ENCODE results near the gene CDK17.
A peak's percentile ranks its signal among the peaks of the same experiment; 100 is the strongest.

The CDK17 gene

GRCh38 chr12:96261557-96261956 is 138.7 kb downstream of the CDK17 start:
- DNase-seq (ENCODE audit: low spot score) = no peak

DNA sequence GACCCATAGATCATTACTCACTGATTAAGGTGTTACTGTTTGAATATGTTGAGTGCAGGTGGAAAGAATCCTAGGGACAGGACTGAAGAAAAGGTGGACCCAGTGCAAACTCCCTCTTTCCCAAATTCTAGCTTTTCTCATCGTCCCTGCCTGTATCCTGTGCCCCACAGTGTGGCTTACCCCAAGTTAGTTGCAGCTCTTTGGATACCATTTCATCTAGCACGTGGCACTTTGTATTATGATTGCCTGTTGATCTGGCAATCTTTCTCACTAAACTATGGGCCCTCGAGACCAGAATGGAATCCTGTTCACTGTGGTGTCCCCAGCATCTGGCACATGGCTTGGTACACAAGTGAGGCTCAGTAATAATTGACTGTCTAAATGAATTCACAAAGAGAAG is 139.6 kb downstream of the CDK17 start:
- no peak for DNase-seq (ENCODE audit: low spot score)

GRCh38 chr12:96260231-96260630 is 140.0 kb downstream of the CDK17 start:
- DNase-seq (ENCODE audit: low spot score) = no peak

DNA sequence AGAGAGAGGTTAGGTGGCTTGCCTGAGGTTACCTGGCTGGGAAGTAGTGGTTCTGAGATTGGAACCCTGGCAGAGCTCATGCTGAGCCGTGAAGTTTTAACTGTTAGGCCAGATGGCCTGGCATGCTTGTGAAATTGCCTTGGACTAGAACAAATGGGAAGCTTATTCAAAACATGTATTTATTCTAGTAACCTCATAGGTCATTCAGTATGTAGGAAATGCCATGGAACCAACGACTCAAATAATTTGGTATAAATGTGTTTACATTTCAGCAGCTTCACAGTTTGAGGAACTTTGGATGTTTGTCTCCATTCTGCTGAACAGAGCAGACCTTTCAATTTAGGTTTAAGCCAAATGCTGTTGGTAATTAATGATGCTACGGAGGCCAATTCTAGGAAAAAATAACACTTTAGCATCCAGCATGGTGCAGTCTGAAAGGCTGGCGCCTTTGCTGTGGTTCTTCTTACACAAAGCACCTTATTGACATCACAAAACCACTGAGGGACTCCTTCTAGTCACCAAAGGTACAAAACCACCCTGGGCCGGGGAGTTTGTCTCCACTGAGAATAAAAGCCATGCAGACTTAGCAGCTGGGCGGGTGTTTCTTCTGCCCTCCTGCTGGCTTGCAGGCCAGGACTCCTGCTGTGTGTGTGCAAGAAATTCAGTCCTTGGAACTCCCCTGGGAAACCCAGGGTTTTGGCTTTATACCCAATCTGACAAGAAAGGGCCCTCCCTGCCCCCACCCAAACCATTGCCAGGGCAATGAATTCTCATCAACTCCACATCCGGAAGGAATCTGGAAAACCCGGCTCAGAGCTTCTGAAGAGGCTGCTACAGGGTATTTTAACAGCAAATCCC is 141.9 kb downstream of the CDK17 start:
- DNase-seq (ENCODE audit: low spot score) = peak; percentile 63

DNA sequence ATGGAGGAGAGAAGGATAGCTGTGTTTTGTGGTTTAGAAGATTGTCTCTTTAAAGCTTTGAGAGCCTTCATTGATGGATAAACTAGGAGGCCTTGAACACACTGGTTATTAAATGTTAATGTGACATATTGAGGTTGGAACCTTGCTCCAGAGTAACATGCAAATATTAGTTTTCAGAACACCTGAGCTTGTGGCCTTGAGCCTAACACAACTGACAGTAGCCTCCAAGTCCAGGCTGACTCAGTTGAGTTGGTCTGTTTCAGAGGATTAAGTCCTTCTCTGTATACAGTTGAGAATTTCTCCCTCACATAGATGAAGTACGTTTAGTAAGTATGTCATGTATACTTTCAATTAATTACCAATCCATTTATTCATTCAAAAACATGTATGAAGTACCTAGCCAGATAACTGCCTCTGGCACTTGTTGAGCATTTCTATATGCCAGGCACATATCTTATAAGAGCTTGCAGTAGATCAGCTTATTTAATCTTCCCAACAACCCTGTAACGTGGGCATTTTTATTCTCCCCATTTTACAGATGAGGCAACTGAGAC is 142.6 kb downstream of the CDK17 start:
- DNase-seq (ENCODE audit: low spot score) = no peak

DNA sequence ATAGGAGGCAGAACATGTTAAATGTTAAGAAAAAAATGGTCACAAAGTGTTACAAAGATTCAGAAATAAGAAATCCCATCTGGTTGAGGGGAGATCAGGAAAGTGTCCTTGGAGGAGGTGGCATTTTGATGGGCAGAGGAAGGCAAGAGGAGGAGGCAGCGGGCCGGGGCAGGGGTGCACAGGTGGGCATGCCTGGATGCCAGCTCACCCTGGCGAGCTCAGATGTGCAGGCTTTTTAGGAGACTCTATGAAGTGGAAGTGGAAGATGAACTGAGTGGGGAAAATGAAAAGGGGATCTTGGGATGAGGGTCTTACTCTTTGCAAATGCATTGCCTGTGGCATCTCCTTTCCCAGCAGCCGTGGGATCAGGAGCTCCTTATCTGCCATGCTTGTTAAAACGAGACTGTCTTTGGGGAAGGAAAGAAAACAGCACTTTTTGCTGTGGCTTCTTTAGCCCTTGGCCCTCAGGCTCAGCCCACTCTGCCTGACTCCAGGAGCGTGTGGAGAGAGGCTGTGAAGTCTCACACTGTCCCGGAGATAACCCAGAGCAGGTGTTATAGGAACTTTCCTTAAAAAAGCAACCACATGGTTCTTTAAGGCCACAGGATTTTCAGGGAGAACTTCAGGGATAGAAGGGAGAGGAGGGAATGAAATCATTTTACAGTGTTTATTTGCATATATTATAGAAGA is 143.4 kb downstream of the CDK17 start:
- no peak for DNase-seq (ENCODE audit: low spot score)

GRCh38 chr12:96255077-96255476 is 145.2 kb downstream of the CDK17 start:
- peak; percentile 81 for DNase-seq (ENCODE audit: low spot score)

- DNase-seq (ENCODE audit: low spot score) = no peak
Measured at GRCh38 chr12:96250119-96250685, 150.0 kb downstream of the CDK17 start.

GRCh38 chr12:96249196-96250118 is 150.8 kb downstream of the CDK17 start:
- peak; percentile 34 for DNase-seq (ENCODE audit: low spot score)

DNA sequence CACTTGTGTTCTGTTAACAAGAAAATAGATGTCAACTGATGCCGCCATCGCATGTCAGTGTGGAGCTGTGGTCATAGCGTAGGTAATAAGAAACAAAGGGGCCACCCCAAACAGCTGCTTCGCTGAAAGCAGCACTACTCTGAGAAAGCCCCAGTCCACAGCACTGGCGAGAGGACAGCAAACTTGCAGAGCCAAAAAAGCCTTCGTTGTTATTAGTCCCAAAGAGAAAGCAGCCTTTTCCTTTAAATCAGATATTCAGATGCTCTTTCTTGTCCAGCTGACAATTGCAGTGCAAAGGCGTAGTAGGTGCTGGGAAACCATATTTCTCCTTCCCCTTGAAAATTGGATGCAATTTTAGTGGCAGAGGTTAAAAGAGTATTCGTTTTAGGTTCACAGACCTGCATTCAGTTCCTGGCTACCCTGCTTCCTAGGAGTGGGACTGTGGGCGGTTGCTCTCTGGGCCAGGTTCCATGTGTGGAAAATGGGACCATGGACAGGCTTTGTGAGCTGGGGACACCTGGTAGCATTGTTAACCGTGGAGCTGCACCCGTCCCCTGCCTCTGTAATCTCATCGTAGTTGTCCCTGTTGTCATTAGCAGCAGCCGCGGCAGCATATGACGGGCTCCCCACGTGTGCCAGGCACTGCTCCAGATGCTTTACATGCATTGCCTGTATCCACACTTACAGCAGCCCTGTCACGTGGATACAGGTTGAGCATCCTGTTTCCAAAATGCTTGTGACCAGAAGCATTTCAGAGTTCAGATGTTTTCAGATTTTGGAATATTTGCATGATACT is 151.9 kb downstream of the CDK17 start:
- DNase-seq (ENCODE audit: low spot score) = no peak

DNA sequence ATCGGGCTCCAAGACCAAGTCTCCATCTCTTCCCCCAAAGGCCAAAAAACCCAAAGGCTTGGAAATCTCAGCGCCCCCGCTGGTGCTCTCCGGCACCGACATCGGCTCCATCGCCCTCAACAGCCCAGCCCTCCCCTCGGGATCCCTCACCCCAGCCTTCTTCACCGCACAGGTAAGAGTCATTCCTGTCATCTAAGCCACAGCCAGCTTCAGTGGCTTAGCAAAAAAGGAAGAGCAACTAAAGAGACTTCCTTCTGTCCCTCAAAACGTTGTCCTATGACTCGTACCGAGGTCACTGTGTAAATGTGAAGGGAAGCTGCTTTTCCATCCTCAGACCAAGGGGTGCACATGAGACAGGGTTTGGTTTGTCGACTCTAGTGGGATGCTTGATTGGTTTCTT is 152.7 kb downstream of the CDK17 start:
- peak; percentile 25 for DNase-seq (ENCODE audit: low spot score)

- no peak for DNase-seq (ENCODE audit: low spot score)
Measured at GRCh38 chr12:96246926-96247505, 153.2 kb downstream of the CDK17 start.

DNA sequence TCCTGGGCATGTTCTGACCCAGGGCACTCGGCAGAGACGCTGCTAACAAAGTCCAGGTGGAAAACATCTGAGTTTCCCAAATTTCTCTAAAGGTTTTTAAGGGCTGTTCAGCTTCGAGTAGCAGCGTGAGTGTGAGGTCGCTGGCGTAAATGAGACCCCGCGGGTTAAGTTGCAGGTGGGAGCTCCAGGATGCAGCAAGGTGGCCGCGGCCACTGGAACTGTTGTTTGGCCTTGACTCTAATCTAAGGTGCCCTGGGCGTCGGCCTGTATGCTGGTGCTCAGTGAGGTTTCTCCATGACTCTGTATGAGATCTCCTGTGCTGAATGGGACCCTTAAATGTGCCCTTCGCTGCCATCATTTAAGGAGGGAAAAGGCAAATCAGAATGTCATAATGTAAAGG is 155.4 kb downstream of the CDK17 start:
- no peak for DNase-seq (ENCODE audit: low spot score)

GRCh38 chr12:96242597-96242996 is 157.6 kb downstream of the CDK17 start:
- no peak for DNase-seq (ENCODE audit: low spot score)

DNA sequence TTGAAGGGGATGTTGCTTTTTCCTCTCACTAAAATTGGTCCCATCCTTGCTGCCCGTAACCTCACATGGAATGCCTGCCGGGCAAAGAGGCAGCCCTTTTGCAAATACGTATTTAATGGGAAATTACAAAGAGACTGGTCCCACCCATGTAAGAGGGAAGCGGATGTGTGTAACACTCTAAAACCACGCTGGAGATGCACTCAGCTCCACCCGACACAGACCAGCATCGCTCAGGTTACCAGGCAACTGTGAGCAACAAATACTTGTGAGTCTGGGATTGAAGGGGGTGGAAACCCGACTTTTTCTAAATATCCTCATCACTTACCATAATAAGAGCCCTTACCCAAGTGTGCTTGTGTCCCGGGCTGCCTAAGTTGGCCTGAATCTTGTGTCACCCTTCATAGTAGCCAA is 158.4 kb downstream of the CDK17 start:
- DNase-seq (ENCODE audit: low spot score) = peak; percentile 93

DNA sequence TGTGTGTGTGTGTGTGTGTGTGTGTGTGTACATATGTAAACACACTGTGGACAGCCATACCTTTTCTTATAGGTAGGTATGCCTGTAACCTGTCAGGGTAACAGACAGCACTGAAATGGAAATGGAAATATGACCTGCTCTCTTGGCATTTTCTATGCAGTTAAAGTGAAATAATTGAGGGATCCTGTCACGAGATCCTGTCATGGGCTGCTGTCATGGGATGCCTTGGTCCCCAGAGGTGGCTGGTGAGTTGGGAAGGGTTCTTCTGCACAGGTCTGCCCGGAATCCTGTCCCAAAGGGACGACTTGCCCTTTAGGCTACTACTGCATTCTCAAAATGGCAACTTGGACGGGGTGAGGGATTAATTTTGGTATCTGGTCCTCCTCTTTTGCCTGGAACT is 158.8 kb downstream of the CDK17 start:
- DNase-seq (ENCODE audit: low spot score) = no peak

DNA sequence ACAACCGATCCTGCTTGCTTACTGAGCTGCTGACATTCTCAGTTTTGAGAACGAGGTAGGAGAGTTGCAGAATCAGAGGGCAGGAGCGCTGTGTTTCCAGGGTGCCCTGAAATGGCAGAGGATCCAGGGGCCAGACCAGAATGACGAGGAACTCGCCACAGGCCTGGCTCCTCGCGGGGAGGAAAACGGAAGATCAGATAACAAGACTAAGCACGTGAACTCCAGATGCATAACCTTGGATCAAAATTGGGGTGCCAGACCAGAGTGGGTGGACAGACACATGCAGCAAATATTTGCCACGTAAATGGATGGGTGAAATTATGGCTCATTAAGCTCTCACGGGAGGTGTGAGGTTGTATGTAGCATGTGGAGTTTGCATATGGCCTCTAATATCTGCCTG is 159.6 kb downstream of the CDK17 start:
- DNase-seq (ENCODE audit: low spot score) = peak; percentile 30

DNA sequence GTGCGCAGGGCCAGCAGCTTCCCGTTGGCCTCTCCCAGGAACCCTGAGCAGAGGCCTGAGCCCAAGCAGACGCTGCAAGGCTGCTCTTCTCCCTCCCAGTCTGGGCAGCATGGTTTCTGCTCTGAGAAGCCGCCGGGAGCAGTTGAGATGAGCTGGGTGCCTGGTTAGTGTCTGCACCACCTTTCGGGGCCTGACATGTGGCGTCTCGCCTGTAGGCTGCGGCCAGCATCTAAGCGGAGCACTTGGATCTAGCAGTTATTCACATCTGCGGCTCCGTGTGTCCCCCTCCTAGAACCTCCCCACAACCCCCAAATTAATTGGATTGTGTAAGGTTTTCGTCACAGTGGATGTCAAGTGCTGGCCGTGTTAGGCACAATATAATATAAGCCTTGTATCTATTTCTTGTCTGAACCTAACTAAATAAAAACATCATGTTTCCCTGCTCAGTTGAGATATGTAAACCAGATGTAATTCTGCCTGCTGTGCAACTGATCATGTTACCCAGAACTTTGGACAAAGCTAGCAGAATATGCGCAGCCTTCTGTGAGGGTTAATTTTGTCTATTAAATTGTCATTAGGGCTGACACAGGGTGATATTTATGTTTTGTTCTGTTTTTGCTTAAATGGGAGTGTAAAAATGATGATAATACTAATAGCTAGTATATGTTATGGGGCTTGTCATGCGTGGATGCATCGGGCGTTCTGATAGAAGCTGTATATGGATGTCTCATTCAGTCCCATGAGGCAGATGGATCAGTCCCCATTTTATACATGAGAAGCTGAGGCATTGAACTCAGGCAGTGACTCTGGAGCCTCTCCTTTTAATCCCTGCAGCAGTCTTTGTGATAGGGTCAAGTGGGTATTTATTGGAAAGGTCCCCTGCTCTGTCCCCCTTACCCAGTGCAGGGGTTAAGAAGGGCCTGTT is 160.3 kb downstream of the CDK17 start:
- DNase-seq (ENCODE audit: low spot score) = peak; percentile 35

DNA sequence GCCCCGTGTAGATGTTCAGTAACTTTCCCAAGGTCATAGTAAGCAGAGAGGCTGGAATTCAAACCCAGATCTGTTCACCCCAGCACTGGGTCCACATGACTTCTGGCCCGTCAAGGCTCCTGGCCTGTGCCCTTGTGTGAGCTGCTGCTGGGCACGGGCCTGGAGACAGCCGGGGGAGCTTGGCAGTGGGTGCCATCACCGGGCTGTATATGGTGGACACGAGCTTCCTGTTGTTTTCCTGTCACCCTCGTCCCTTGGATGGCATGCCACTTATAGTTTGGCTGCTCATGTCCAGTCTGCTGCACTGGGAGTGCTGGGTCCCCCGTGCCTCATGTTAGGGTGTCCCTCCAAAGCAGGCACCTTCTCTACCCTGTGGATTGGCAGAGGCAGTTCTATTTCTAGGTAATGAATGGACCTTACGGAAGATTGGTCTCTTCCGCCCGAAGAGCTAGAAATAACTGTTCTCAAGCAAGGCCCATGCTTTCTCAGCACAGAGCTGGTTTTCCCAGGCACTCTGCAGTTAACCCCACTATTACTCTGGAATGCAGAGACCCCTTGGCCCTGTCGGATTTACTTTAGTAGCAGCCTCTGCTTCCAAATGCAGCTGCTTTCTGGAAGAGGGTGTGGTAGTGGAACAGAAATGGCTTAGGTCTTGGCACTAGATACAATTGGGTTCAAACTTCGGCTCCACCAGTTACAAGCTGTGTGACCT is 161.7 kb downstream of the CDK17 start:
- no peak for DNase-seq (ENCODE audit: low spot score)
